Renal cortex interstitium (tissue), 15 donors: ENCODE measurements around the gene SSX7. TPM values are rescaled to one million over a fixed set of nuclear protein-coding genes. Genes with fewer than 3 reads are reported as not detected.
"Not testable (repeated sequence)": the region's sequence is repeated elsewhere in the genome, so short reads cannot be mapped to it uniquely, and the experiment has no call there.

ENCODE experiments used
- DNase-seq, 11 donors: peaks; one replicate each; pipeline ENCODE4 v3.0.0-alpha.2; 2013; ENCODE audit warnings: low read depth in 9 of 11, low spot score in 4 of 11; ENCODE audit errors: extremely low read depth in 1 of 11
- long read RNA-seq, 16 experiments: transcript quantifications; one replicate each; lab custom pipeline, GENCODE V29; 2026
- polyA plus RNA-seq, 3 donors: library from polyadenylated mRNA; unstranded; fragments of 120-200 nt; gene quantifications; one replicate each; pipeline ENCODE4 v1.2.1, GENCODE V29; 2013; ENCODE audit not compliant: insufficient read length in 3 of 3

The SSX7 gene
- polyA plus RNA-seq: not detected
- long read RNA-seq, donor 1: 0 reads
- long read RNA-seq, donor 2: 0 reads
- long read RNA-seq, donor 3: 0 reads
- long read RNA-seq, donor 4: 0 reads
- long read RNA-seq, donor 5: 0 reads
- long read RNA-seq, donor 6: 0 reads
- long read RNA-seq, donor 7: 0 reads
- long read RNA-seq, donor 8: 0 reads
- long read RNA-seq, donor 9: 0 reads
- long read RNA-seq, donor 10: 0 reads
- long read RNA-seq, donor 11: 0 reads
- long read RNA-seq, donor 12: 0 reads
- long read RNA-seq, donor 13: 0 reads
- long read RNA-seq, donor 14: 0 reads
- long read RNA-seq, donor 15: 0 reads
- long read RNA-seq, donor 16: 0 reads

- not testable (repeated sequence) for DNase-seq
Measured at GRCh38 chrX:52654800-52655199, at the start of gene SSX7. Gene SSX7 (minus strand): TSS chrX:52654900. CDS start chrX:52653472, 1,428 bp downstream.

GRCh38 chrX:52692034-52692433, 37.3 kb upstream of the SSX7 start:
- DNase-seq: not testable (repeated sequence)

GRCh38 chrX:52662218-52662617, 7.5 kb upstream of the SSX7 start:
- not testable (repeated sequence) for DNase-seq

- not testable (repeated sequence) for DNase-seq
Measured at GRCh38 chrX:52655475-52655874, 775 bp upstream of the SSX7 start.

GRCh38 chrX:52650676-52651075, 4.0 kb downstream of the SSX7 start:
- DNase-seq: peak in 5 of 11 donors; percentile 0 to 1 (median 0)

GRCh38 chrX:52648956-52649355, 5.7 kb downstream of the SSX7 start:
- DNase-seq: not testable (repeated sequence)

GRCh38 chrX:52628483-52628882, 26.2 kb downstream of the SSX7 start:
- not testable (repeated sequence) for DNase-seq

GRCh38 chrX:52620661-52621060, 34.0 kb downstream of the SSX7 start:
- not testable (repeated sequence) for DNase-seq

GRCh38 chrX:52608961-52609360, 45.7 kb downstream of the SSX7 start:
- DNase-seq: no peak

- not testable (repeated sequence) for DNase-seq
Measured at GRCh38 chrX:52603151-52603550, 51.5 kb downstream of the SSX7 start.

- DNase-seq: no peak
Measured at GRCh38 chrX:52598886-52599285, 55.8 kb downstream of the SSX7 start.

- no peak for DNase-seq
Measured at GRCh38 chrX:52594658-52595057, 60.0 kb downstream of the SSX7 start.

Other genes starting within 250 kb of the SSX7 start
- gene XAGE1A, start 159.1 kb downstream of the SSX7 start, polyA plus RNA-seq: not detected
- gene XAGE1B, start 137.8 kb downstream of the SSX7 start, polyA plus RNA-seq: not detected
- not detected for gene SSX2, start 52.3 kb upstream of the SSX7 start, polyA plus RNA-seq
- under 1 TPM in 1 of 3 donors, not detected in 2; 0.09 TPM for gene SSX2B, start 96.4 kb upstream of the SSX7 start, polyA plus RNA-seq
- not detected for gene SPANXN5, start 142.5 kb upstream of the SSX7 start, polyA plus RNA-seq
- gene XAGE5, start 156.4 kb upstream of the SSX7 start, polyA plus RNA-seq: not detected
- gene XAGE3, start 213.2 kb upstream of the SSX7 start, polyA plus RNA-seq: not detected
- gene FAM156B, start 242.4 kb upstream of the SSX7 start, polyA plus RNA-seq: 10 to 100 TPM; 13.9 to 22.9 (median 18.2) TPM